ENCODE data around the gene RALGAPA2.

RALGAPA2 gene

GRCh38 chr20:20712474-20713243, at the start of gene RALGAPA2:
Gene RALGAPA2 (minus strand): TSS chr20:20712644. CDS start chr20:20712480, 164 bp downstream.
- peak; percentile 94 for DNase-seq (ENCODE audit: low spot score)

GRCh38 chr20:20761301-20761700, 48.9 kb upstream of the RALGAPA2 start:
- DNase-seq (ENCODE audit: low spot score), result no peak

- DNase-seq (ENCODE audit: low spot score), result no peak
Measured at GRCh38 chr20:20759132-20759531, 46.7 kb upstream of the RALGAPA2 start.

- no peak for DNase-seq (ENCODE audit: low spot score)
Measured at GRCh38 chr20:20755674-20756319, 43.4 kb upstream of the RALGAPA2 start.

- no peak for DNase-seq (ENCODE audit: low spot score)
Measured at GRCh38 chr20:20755231-20755630, 42.8 kb upstream of the RALGAPA2 start.

- DNase-seq (ENCODE audit: low spot score), result no peak
Measured at GRCh38 chr20:20754714-20755113, 42.3 kb upstream of the RALGAPA2 start.

- DNase-seq (ENCODE audit: low spot score), result no peak
Measured at GRCh38 chr20:20752712-20753111, 40.3 kb upstream of the RALGAPA2 start.

GRCh38 chr20:20747298-20747697, 34.9 kb upstream of the RALGAPA2 start:
- DNase-seq (ENCODE audit: low spot score), result no peak

GRCh38 chr20:20744170-20744725, 31.8 kb upstream of the RALGAPA2 start:
- DNase-seq (ENCODE audit: low spot score), result no peak

- no peak for DNase-seq (ENCODE audit: low spot score)
Measured at GRCh38 chr20:20743511-20744169, 31.2 kb upstream of the RALGAPA2 start.

- no peak for DNase-seq (ENCODE audit: low spot score)
Measured at GRCh38 chr20:20741087-20742045, 28.9 kb upstream of the RALGAPA2 start.

- DNase-seq (ENCODE audit: low spot score), result no peak
Measured at GRCh38 chr20:20740541-20740940, 28.1 kb upstream of the RALGAPA2 start.

- DNase-seq (ENCODE audit: low spot score), result no peak
Measured at GRCh38 chr20:20737158-20737557, 24.7 kb upstream of the RALGAPA2 start.

GRCh38 chr20:20736303-20736702, 23.9 kb upstream of the RALGAPA2 start:
- DNase-seq (ENCODE audit: low spot score), result no peak

- DNase-seq (ENCODE audit: low spot score), result no peak
Measured at GRCh38 chr20:20734475-20734948, 22.1 kb upstream of the RALGAPA2 start.

- no peak for DNase-seq (ENCODE audit: low spot score)
Measured at GRCh38 chr20:20733943-20734342, 21.5 kb upstream of the RALGAPA2 start.

GRCh38 chr20:20732641-20733040, 20.2 kb upstream of the RALGAPA2 start:
- DNase-seq (ENCODE audit: low spot score), result no peak

- DNase-seq (ENCODE audit: low spot score), result no peak
Measured at GRCh38 chr20:20731945-20732296, 19.5 kb upstream of the RALGAPA2 start.

GRCh38 chr20:20731000-20731944, 18.8 kb upstream of the RALGAPA2 start:
- DNase-seq (ENCODE audit: low spot score), result no peak

GRCh38 chr20:20729563-20729962, 17.1 kb upstream of the RALGAPA2 start:
- no peak for DNase-seq (ENCODE audit: low spot score)
